CD4-positive, CD25-positive, alpha-beta regulatory T cell (primary cell): ENCODE data around the gene ELOVL6. TPM values are rescaled to one million over a fixed set of nuclear protein-coding genes. Genes with fewer than 3 reads are reported as not detected.

Source experiments
- ATAC-seq, 2 donors: fragments of 150-1000 bp; cut with Tn5 transposase; one replicate each; pipeline ENCODE4 v1.10.0; 2021; ENCODE audit warnings: low read depth in 2 of 2, moderate number of reproducible peaks in 2 of 2, moderate library complexity in 1 of 2
- DNase-seq, 3 donors: peaks; one replicate each; pipeline versions ENCODE4 v3.0.0 to v3.0.0-alpha.2; 2012 to 2022; ENCODE audit warnings: mixed read lengths in 1 of 3
- H3K27ac ChIP-seq: one replicate; pipeline ENCODE4 v1.7.0; 2013; ENCODE audit warnings: mild to moderate bottlenecking, low read length; ENCODE audit not compliant: insufficient read depth, poor library complexity, severe bottlenecking
- H3K27me3 ChIP-seq: one replicate; pipeline ENCODE4 v1.7.0; 2013; ENCODE audit warnings: low read length; ENCODE audit not compliant: control insufficient read depth, insufficient read depth
- H3K36me3 ChIP-seq: one replicate; pipeline ENCODE4 v1.7.0; 2013; ENCODE audit warnings: mild to moderate bottlenecking, low read length, moderate library complexity; ENCODE audit not compliant: control insufficient read depth, insufficient read depth
- H3K4me1 ChIP-seq: 2 replicates; pipeline ENCODE4 v1.7.0; 2013; ENCODE audit warnings: mild to moderate bottlenecking, low read length; ENCODE audit not compliant: insufficient read depth, control insufficient read depth, poor library complexity, severe bottlenecking
- H3K4me3 ChIP-seq: one replicate; pipeline ENCODE4 v1.7.0; 2013; ENCODE audit warnings: low read depth, mild to moderate bottlenecking, low read length, moderate library complexity
- H3K9me3 ChIP-seq, 2 experiments: 1 replicate in 1 of 2; 2 replicates in 1 of 2; pipeline ENCODE4 v1.7.0; 2013; ENCODE audit warnings: low read length in 2 of 2, mild to moderate bottlenecking in 1 of 2, moderate library complexity in 1 of 2; ENCODE audit not compliant: control insufficient read depth in 2 of 2
- H3K27ac Mint-ChIP-seq, 3 donors: one replicate each; pipeline ENCODE4 v1.8.0; 2020 to 2022; ENCODE audit warnings: mild to moderate bottlenecking in 3 of 3, mixed read lengths in 3 of 3, moderate library complexity in 2 of 3
- H3K27me3 Mint-ChIP-seq: one replicate; pipeline ENCODE4 v1.8.0; 2022; ENCODE audit warnings: mild to moderate bottlenecking, mixed read lengths
- H3K36me3 Mint-ChIP-seq: one replicate; pipeline ENCODE4 v1.8.0; 2020; ENCODE audit warnings: mixed read lengths
- H3K4me1 Mint-ChIP-seq, 4 donors: one replicate each; pipeline ENCODE4 v1.8.0; 2020 to 2022; ENCODE audit warnings: mixed read lengths in 4 of 4, mild to moderate bottlenecking in 1 of 4
- H3K4me3 Mint-ChIP-seq, 4 donors: one replicate each; pipeline ENCODE4 v1.8.0; 2020 to 2022; ENCODE audit warnings: mild to moderate bottlenecking in 4 of 4, mixed read lengths in 4 of 4, moderate library complexity in 3 of 4
- H3K9me3 Mint-ChIP-seq, 7 donors: one replicate each; pipeline ENCODE4 v1.8.0; 2020 to 2022; ENCODE audit warnings: mixed read lengths in 7 of 7, mild to moderate bottlenecking in 3 of 7, moderate library complexity in 2 of 7
- polyA plus RNA-seq, 4 donors: library from polyadenylated mRNA; unstranded; fragments of 300-500 nt; fragmentation: Illumina TruSeq; gene quantifications; one replicate each; pipeline ENCODE4 v1.2.3, GENCODE V29; 2021
- total RNA-seq: library from RNA; stranded (reverse); gene quantifications from one replicate; pipeline ENCODE4 v1.2.3, GENCODE V29; 2022

ELOVL6 gene
- total and polyA plus RNA-seq, 5 donors from 2014 or later = 0.03 to 1.0 (median 0.39) TPM; not detected in 1

- H3K4me3 Mint-ChIP-seq = no peak overlapping the region
- H3K4me1 ChIP-seq = no peaks in the 10 kb centered on the region
- no peaks in the 10 kb centered on the region for H3K36me3 Mint-ChIP-seq
- no peaks in the 10 kb centered on the region for H3K9me3 ChIP-seq
- DNase-seq = no peak
- H3K4me3 ChIP-seq = no peak overlapping the region
- H3K36me3 ChIP-seq = no peaks in the 10 kb centered on the region
- no peaks in the 10 kb centered on the region for H3K9me3 Mint-ChIP-seq
- H3K27me3 Mint-ChIP-seq = peaks cover 17% of the 10 kb centered on the region
- peaks cover 0 to 4% (median under 1%) of the 10 kb centered on the region in 4 donors for H3K4me1 Mint-ChIP-seq
- H3K27ac Mint-ChIP-seq = no peak overlapping the region
- ATAC-seq = no peak
- no peak overlapping the region for H3K27ac ChIP-seq
- peaks cover 3% of the 10 kb centered on the region for H3K27me3 ChIP-seq
Observed at GRCh38 chr4:109996526-109996925, 201.9 kb downstream of the ELOVL6 start.
